Fibroblast of mammary gland (primary cell): Measurements from ENCODE around the gene ACOX3.
A peak's percentile ranks its signal among the peaks of the same experiment; 100 is the strongest.
"Not testable (repeated sequence)": the region's sequence is repeated elsewhere in the genome, so short reads cannot be mapped to it uniquely, and the experiment has no call there.

Experiments
- DNase-seq: peaks from one replicate; pipeline ENCODE4 v3.0.0-alpha.2; 2010; ENCODE audit warnings: low read depth
- H3K4me3 ChIP-seq: 2 replicates; pipeline ENCODE4 v1.5.1; 2011; ENCODE audit warnings: low read depth, mild to moderate bottlenecking, low read length, moderate library complexity; ENCODE audit not compliant: control insufficient read depth
- CTCF ChIP-seq: conservative IDR thresholded peaks from 2 replicates; pipeline ENCODE4 v1.5.1; 2011; ENCODE audit warnings: low read depth, low read length, inconsistent platforms; ENCODE audit not compliant: control insufficient read depth, insufficient read depth

Gene ACOX3

GRCh38 chr4:8427262-8427661 is 13.3 kb downstream of the ACOX3 start:
- no peak for TF ChIP-seq CTCF
- no peak for DNase-seq
- H3K4me3 ChIP-seq, result peak overlapping the region; percentile 72

- no peak for DNase-seq
- H3K4me3 ChIP-seq, result no peak overlapping the region
- TF ChIP-seq CTCF, result no peak
Observed at GRCh38 chr4:8422786-8423185, 17.7 kb downstream of the ACOX3 start.

GRCh38 chr4:8422327-8422726 is 18.2 kb downstream of the ACOX3 start:
- TF ChIP-seq CTCF, result no peak
- DNase-seq, result no peak
- H3K4me3 ChIP-seq, result no peak overlapping the region

- DNase-seq, H3K4me3 ChIP-seq: not testable (repeated sequence)
Observed at GRCh38 chr4:8420151-8420550, 20.4 kb downstream of the ACOX3 start.

GRCh38 chr4:8419222-8420041 is 21.1 kb downstream of the ACOX3 start:
- H3K4me3 ChIP-seq, result no peak overlapping the region
- DNase-seq, result peak; percentile 52
- no peak for TF ChIP-seq CTCF

GRCh38 chr4:8417071-8417614 is 23.4 kb downstream of the ACOX3 start:
- no peak for DNase-seq
- no peak for TF ChIP-seq CTCF
- no peak overlapping the region for H3K4me3 ChIP-seq

- no peak overlapping the region for H3K4me3 ChIP-seq
- no peak for DNase-seq
- TF ChIP-seq CTCF, result no peak
Observed at GRCh38 chr4:8414377-8414776, 26.1 kb downstream of the ACOX3 start.
